HG03469 (cell line): ENCODE results near the gene SERPINF2.
"Not testable (repeated sequence)": the region's sequence is repeated elsewhere in the genome, so short reads cannot be mapped to it uniquely, and the experiment has no call there.

Experiments used
- ATAC-seq: cut with Tn5 transposase; IDR thresholded peaks from one replicate; pipeline ENCODE4 v1.9.1; 2021; ENCODE audit warnings: mild to moderate bottlenecking, moderate library complexity, moderate number of reproducible peaks; ENCODE audit not compliant: unreplicated experiment

SERPINF2 gene

GRCh38 chr17:1786708-1787107, 44.0 kb downstream of the SERPINF2 start:
- no peak for ATAC-seq

DNA sequence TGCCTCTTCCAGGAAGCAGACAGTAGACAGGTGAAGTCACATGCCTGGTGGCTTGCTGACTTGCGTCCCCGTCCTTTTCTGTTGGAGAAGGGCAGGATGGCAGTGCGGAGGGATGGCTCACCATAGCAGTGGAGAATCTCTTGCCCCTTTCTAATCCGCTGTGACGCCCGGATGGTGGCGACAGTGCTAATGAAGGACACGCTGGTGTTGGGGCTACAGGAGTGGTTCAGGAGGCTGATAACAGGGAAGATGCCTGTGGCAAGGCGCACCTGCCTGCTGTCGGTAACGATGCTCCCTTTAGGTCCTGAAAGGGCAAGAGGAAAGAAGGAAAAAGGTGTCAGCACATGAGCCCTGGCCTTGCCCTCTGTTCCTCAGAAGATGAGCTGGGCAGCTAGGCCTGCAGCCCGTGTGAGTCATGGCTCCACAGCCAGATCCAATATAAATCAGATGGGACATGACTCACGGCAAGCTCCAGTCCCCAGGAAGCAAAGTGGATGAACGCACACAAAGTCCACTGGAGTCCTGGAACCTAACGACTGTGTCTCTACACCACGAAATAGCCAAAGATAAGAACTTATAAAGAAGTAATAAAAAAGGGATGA, 44.7 kb downstream of the SERPINF2 start:
- no peak for ATAC-seq

- ATAC-seq: no peak
Measured at GRCh38 chr17:1789936-1790335, 47.3 kb downstream of the SERPINF2 start.

DNA sequence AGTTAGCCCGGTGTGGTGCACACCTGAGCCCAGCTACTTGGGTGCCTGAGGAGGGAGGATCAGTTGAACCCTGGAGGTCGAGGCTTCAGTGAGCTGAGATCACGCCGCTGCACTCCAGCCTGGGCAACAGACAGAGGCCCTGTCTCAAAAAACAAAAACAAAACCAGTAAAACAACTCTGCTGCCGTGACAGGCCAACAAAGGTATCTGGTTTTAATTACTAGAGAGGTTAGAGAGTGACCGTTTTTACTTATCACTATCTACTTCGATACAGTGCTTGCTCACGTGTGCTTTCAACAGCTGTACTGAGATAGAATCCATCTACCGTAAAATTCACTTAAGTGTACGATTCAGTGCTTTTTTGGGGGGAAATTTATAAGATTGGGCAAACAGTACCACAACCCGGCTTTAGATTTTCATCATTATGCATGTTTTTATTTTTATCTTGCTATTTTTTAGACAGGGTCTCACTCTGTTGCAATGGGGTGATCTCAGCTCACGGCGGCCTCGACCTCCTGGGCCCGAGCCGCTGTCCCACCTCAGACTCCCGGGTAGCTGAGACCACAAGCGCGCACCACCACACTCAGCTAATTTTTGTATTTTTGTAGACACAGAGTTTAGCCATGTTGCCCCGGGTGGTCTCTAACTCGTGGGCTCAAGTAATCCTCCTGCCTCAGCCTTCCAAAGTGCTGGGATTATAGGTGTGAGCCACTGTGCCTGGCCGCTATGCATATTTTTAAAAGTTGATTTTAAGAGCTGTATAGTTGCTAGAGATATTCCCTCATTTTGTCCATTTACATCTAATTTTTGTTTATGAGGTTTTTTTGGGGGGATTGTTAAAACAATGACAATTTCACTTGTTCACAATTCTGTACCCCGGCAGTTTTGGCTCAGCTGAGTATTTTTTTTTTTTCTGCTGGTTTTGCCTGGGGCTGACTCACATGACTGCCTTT, 50.1 kb downstream of the SERPINF2 start:
- ATAC-seq: no peak

DNA sequence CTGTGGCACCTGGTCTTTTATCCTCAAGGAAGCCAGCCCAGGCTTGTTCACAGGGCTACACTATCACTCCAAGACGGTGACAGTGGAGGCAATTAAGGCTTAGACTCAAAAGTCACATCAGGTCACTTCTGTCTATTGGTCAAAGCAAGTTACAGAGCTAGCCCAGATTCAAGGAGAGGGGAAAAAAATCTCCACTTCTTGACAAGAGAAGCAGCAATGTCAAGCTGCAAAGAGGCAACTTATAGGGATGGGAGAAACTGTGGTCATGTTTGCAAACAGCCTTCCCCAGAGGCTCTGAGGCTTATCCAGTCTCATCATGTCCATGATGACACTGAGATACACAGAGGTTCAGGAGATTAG, 50.8 kb downstream of the SERPINF2 start:
- no peak for ATAC-seq

GRCh38 chr17:1796800-1797199, 54.1 kb downstream of the SERPINF2 start:
- ATAC-seq: no peak

DNA sequence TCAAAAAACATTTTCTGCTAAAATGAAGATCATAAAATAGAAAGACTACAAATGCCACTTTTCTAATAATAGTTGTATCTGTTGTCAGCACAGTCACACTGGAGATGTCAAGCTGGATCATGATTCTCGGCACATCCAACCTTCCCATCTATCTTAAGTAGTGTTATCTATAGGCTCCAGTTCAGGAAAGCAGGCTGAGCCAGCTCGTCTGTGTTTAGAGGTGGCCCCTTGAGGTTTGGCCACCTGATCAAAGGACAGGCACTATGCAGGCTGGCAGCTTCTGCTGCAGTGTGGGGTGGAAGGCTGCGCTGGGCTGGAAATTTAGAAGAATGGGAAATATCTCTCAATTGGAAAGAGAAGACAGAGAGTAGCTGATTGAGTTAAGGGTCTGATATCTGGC, 54.7 kb downstream of the SERPINF2 start:
- no peak for ATAC-seq

DNA sequence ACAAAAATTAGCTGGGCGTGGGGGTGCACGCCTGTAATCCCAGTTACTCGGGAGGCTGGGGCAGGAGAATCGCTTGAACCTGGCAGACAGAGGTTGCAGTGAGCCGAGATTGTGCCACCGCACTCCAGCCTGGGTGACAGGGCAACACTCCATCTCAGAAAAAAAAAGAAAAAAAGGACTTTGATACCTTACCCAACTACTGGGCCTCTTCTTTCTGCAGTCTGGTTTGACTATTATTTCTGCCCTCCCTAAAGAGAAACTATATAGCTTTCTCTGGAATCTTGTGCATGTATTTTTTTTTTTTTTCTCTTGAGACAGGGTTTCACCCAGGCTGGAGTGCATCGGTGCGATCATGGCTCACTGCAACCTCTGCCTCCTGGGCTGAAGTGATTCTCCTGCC, 55.2 kb downstream of the SERPINF2 start:
- ATAC-seq: not testable (repeated sequence)

- no peak for ATAC-seq
Measured at GRCh38 chr17:1800240-1800639, 57.6 kb downstream of the SERPINF2 start.

DNA sequence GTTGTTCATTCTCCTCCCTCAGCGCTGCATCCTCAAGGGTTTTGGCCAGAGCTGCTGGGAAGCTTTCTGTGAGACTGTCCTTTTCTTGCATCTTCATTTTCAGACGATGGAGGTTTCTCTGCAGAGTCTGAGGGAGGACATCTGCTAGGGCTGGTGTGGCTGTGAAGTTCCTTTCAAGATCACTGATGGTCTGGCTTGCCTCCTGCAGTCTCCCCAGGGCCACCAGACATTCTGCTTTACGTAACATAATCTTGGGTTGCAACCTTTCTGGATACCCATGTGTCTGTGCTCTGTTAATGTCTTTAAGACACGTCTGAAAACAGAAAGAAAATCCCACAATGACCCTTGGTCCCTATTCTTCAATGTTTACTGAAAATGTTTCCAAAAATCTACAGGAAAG, 58.0 kb downstream of the SERPINF2 start:
- ATAC-seq: no peak

DNA sequence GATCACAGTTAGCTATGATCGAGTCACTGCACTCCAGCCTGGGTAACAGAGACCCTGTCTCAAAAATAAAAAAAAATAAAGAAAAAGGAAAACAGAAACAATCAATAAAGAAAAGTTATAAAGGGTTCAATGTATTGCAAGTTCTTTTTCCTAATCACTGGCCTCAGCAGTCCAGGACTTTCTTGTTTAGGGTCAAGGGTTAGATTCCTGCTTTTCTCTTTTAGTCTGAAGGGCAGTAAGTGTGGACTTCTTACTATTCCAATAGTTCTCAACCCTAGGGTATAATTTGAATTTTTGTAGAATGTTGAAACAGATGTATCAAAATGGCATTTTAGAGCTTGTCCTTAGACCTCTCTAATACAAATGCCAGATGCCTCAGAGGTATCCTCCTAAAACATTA, 59.8 kb downstream of the SERPINF2 start:
- no peak for ATAC-seq

- no peak for ATAC-seq
Measured at GRCh38 chr17:1803280-1803679, 60.6 kb downstream of the SERPINF2 start.
